ENCODE data around the gene TMEM208. TPM values are rescaled to one million over a fixed set of nuclear protein-coding genes. Genes with fewer than 3 reads are reported as not detected.

TMEM208 gene
- 39.4 and 50.3 TPM in 2 replicates for total RNA-seq (2014; rRNA removed; shearing (Covaris generic))
- polyA plus RNA-seq (2015; cell fraction: cytosol; rRNA removed): 47.9 and 52.9 TPM in 2 replicates
- 37.1 and 46.9 TPM in 2 replicates for polyA plus RNA-seq (2015; cell fraction: nucleus; rRNA removed)

GRCh38 chr16:67226804-67227566 lies at the start of gene TMEM208:
Gene TMEM208, plus strand, starts transcription at chr16:67227130. Its CDS starts 89 bp downstream, at chr16:67227219.
- peak; percentile 98 for DNase-seq (ENCODE audit: low read depth)

GRCh38 chr16:67177743-67178699 lies 48.9 kb upstream of the TMEM208 start:
- DNase-seq (ENCODE audit: low read depth): no peak

- no peak for DNase-seq (ENCODE audit: low read depth)
Measured at GRCh38 chr16:67179421-67180080, 47.4 kb upstream of the TMEM208 start.

GRCh38 chr16:67180166-67180565 lies 46.8 kb upstream of the TMEM208 start:
- DNase-seq (ENCODE audit: low read depth): no peak

- DNase-seq (ENCODE audit: low read depth): peak; percentile 68
Measured at GRCh38 chr16:67181346-67181745, 45.6 kb upstream of the TMEM208 start.

GRCh38 chr16:67182288-67182687 lies 44.6 kb upstream of the TMEM208 start:
- no peak for DNase-seq (ENCODE audit: low read depth)

- no peak for DNase-seq (ENCODE audit: low read depth)
Measured at GRCh38 chr16:67183284-67183626, 43.7 kb upstream of the TMEM208 start.

- DNase-seq (ENCODE audit: low read depth): peak; percentile 97
Measured at GRCh38 chr16:67183627-67184452, 43.1 kb upstream of the TMEM208 start, which contains the start of gene MATCAP1. Gene MATCAP1, minus strand, starts transcription at chr16:67183963. Its CDS starts 3,353 bp downstream, at chr16:67180610.

GRCh38 chr16:67184453-67184994 lies 42.4 kb upstream of the TMEM208 start:
- no peak for DNase-seq (ENCODE audit: low read depth)

- peak; percentile 88 for DNase-seq (ENCODE audit: low read depth)
Measured at GRCh38 chr16:67184995-67185650, 41.8 kb upstream of the TMEM208 start.

- DNase-seq (ENCODE audit: low read depth): no peak
Measured at GRCh38 chr16:67185651-67186134, 41.2 kb upstream of the TMEM208 start.

- peak; percentile 79 for DNase-seq (ENCODE audit: low read depth)
Measured at GRCh38 chr16:67186550-67186950, 40.4 kb upstream of the TMEM208 start.

GRCh38 chr16:67187175-67187890 lies 39.6 kb upstream of the TMEM208 start:
- DNase-seq (ENCODE audit: low read depth): no peak

GRCh38 chr16:67188323-67188722 lies 38.6 kb upstream of the TMEM208 start:
- DNase-seq (ENCODE audit: low read depth): no peak

GRCh38 chr16:67188798-67189197 lies 38.1 kb upstream of the TMEM208 start:
- DNase-seq (ENCODE audit: low read depth): no peak

- no peak for DNase-seq (ENCODE audit: low read depth)
Measured at GRCh38 chr16:67190041-67190440, 36.9 kb upstream of the TMEM208 start, which contains the start of gene EXOC3L1. Gene EXOC3L1, minus strand, starts transcription at chr16:67190136. Its CDS starts 460 bp downstream, at chr16:67189676.

GRCh38 chr16:67190448-67191399 lies 36.2 kb upstream of the TMEM208 start:
- DNase-seq (ENCODE audit: low read depth): no peak

Data from HT1080 (cell line).